K562 (cell line): ENCODE measurements around the gene DNAJC11. TPM values are rescaled to one million over a fixed set of nuclear protein-coding genes. Genes with fewer than 3 reads are reported as not detected.

Source experiments
- ARHGAP35 ChIP-seq: fragments of 450-650 bp; IDR thresholded peaks from 2 replicates; pipeline ENCODE4 v1.6.1; 2018; ENCODE audit not compliant: partially characterized antibody
- HMGN3 ChIP-seq: IDR thresholded peaks from 2 replicates; pipeline ENCODE4 v1.6.1; 2011; ENCODE audit warnings: borderline replicate concordance, low read depth, mild to moderate bottlenecking, mixed read lengths, low read length; ENCODE audit not compliant: insufficient read length; ENCODE audit errors: extremely low read depth
- MGA ChIP-seq: fragments of 450-650 bp; IDR thresholded peaks from 2 replicates; pipeline ENCODE4 v1.6.1; 2016; ENCODE audit warnings: mild to moderate bottlenecking, moderate library complexity
- TAF7 ChIP-seq: fragments of 450-650 bp; IDR thresholded peaks from 2 replicates; pipeline ENCODE4 v1.6.1; 2016; ENCODE audit warnings: missing genetic modification characterization, missing compliant biosample characterization
- ZNF592 ChIP-seq: fragments of 450-650 bp; IDR thresholded peaks from 2 replicates; pipeline ENCODE4 v1.6.1; 2017; ENCODE audit warnings: antibody characterized with exemption, mild to moderate bottlenecking
- ZNF76 ChIP-seq: fragments of 250-450 bp; sonication (Bioruptor Pico); IDR thresholded peaks from 2 replicates; pipeline ENCODE4 v1.4.0; 2020; ENCODE audit warnings: mild to moderate bottlenecking, moderate library complexity, borderline replicate concordance
- polyA plus RNA-seq, 8 experiments: library from polyadenylated mRNA; depleted of rRNA in 4 of 8; stranded (reverse) in 5 of 8; unstranded in 3 of 8; fragments of >200 nt; fragmentation: Nextera tagmentation in 2 of 8; fragmentation: Illumina TruSeq in 1 of 8; extraction: Ambion mirVana in 2 of 8; extraction: Trizol in 1 of 8; gene quantifications; 2 replicates each; pipeline versions ENCODE4 v1.2.1 to v1.2.3, GENCODE V29; 2011 to 2014; ENCODE audit warnings: inconsistent platforms in 1 of 8, missing spikeins in 1 of 8
- total RNA-seq, 7 experiments: library from RNA; depleted of rRNA in 6 of 7; stranded (reverse); fragments of >200 nt in 6 of 7; fragmentation: Illumina TruSeq in 2 of 7; extraction: Trizol in 2 of 7; gene quantifications; 2 replicates each; pipeline versions ENCODE4 v1.2.1 to v1.2.3, GENCODE V29; 2011 to 2021; ENCODE audit warnings: low replicate concordance in 1 of 7

The DNAJC11 gene
- total and polyA plus RNA-seq, 9 of the 15 experiments (the other 6 are each of a cell fraction or from before 2014, with no cell fraction given), result 14.1 to 123 (median 76.6) TPM

GRCh38 chr1:6701437-6702153 lies at the start of gene DNAJC11 (continued):
- TF ChIP-seq MGA, result peak; percentile 100
- no peak for TF ChIP-seq ARHGAP35
- TF ChIP-seq HMGN3, result peak; percentile 95
- TF ChIP-seq ZNF76 (CRISPR knock-in tag), result peak; percentile 86; the same call in 1 of the 2 replicates
- no peak; the same call in 1 of the 2 replicates for TF ChIP-seq TAF7 (tag)
- TF ChIP-seq ZNF592, result peak; percentile 97
